ENCODE data around the gene IL12RB1. TPM values are rescaled to one million over a fixed set of nuclear protein-coding genes. Genes with fewer than 3 reads are reported as not detected.

The IL12RB1 gene
- total RNA-seq, 1 experiment from 2014 or later = not detected

GRCh38 chr19:18114483-18114882 lies 27.7 kb upstream of the IL12RB1 start:
- ATAC-seq (no peak), DNase-seq (ENCODE audit: low read depth, low spot score) (no peak)
- Histone ChIP-seq H2AFZ (ENCODE audit: low read depth, low read length, poor library complexity, severe bottlenecking) (no peak overlapping the region), H3K9ac (ENCODE audit: low read length) (no peak overlapping the region), H3K4me1 (ENCODE audit: control insufficient read depth in 1 of 2, insufficient read depth in 2 of 2, low read length in 2 of 2) (peaks cover 19 to 38% of the 10 kb centered on the region in 2 experiments), H3K27me3 (ENCODE audit: insufficient read depth, low read length) (no peaks in the 10 kb centered on the region), H3K36me3 (ENCODE audit: control insufficient read depth in 1 of 2, insufficient read depth in 2 of 2, low read length in 2 of 2) (peaks cover 0 to 3% of the 10 kb centered on the region in 2 experiments; a peak in 1 of 4 replicates), H3K4me3 (replicated peaks in 1 of 2; ENCODE audit: low read depth in 1 of 2, low read length in 2 of 2) (no peak overlapping the region), H3K9me2 (ENCODE audit: insufficient read depth) (no peaks in the 10 kb centered on the region), H4K20me1 (ENCODE audit: insufficient read depth) (no peaks in the 10 kb centered on the region), H3K27ac (ENCODE audit: low read depth, low read length) (no peak overlapping the region), H3K9me3 (ENCODE audit: control insufficient read depth in 1 of 2, insufficient read depth in 1 of 2, low read depth in 1 of 2, low read length in 2 of 2) (no peaks in the 10 kb centered on the region), H3K79me2 (ENCODE audit: insufficient read depth, low read length) (peaks cover 11% of the 10 kb centered on the region; the same call in 1 of the 2 replicates), H3K4me2 (ENCODE audit: low read length) (no peak overlapping the region)
- ChIA-PET CTCF (interaction anchor here (1.8 kb wide), 1 partner anchor 141 kb away, joined by 10 read pairs; a partner anchor contains a TSS), RAD21 (ENCODE audit: low non-redundant PET in 1 of 2, low total read pairs in 2 of 2, uncharacterized antibody in 2 of 2, unreplicated experiment in 2 of 2) (no interaction called here), POLR2A (no interaction called here)
- BruUV-seq (replicated peaks) = no TSS peak
- intact Hi-C loops (cut with micrococcal nuclease) = no loop called here
- TF ChIP-seq CTCF (IDR thresholded peaks at IDR 0.05 in 2 of 3, conservative IDR thresholded peaks at IDR 0.05 in 1 of 3; ENCODE audit: borderline replicate concordance in 1 of 3, insufficient read depth in 1 of 3, low read depth in 2 of 3, low read length in 2 of 3) (no peak), CEBPB (IDR thresholded peaks at IDR 0.05; ENCODE audit: low read depth) (no peak), SP1 (IDR thresholded peaks at IDR 0.05; ENCODE audit: low read depth) (no peak), ZFX (IDR thresholded peaks at IDR 0.05) (no peak), MAX (IDR thresholded peaks at IDR 0.05) (no peak), ZNF274 (IDR thresholded peaks at IDR 0.05; ENCODE audit: low read depth, low read length) (no peak), POLR2AphosphoS5 (IDR thresholded peaks at IDR 0.05; ENCODE audit: low read depth, low read length) (no peak), EGR1 (IDR thresholded peaks at IDR 0.05; ENCODE audit: low read depth) (no peak), ZBTB33 (IDR thresholded peaks at IDR 0.05; ENCODE audit: extremely low read depth, insufficient replicate concordance, low read length) (no peak), JUND (IDR thresholded peaks at IDR 0.05) (no peak), YY1 (IDR thresholded peaks at IDR 0.05; ENCODE audit: extremely low read depth, insufficient replicate concordance, low read depth, low read length) (no peak), EZH2phosphoT487 (IDR thresholded peaks at IDR 0.05; ENCODE audit: borderline replicate concordance) (no peak), SRF (IDR thresholded peaks at IDR 0.05; ENCODE audit: low read depth) (no peak), POLR2A (IDR thresholded peaks at IDR 0.05; ENCODE audit: borderline replicate concordance, extremely low read depth, insufficient read depth, insufficient read length) (no peak), CBX3 (IDR thresholded peaks at IDR 0.05; ENCODE audit: low read depth) (no peak), RAD21 (IDR thresholded peaks at IDR 0.05; ENCODE audit: low read depth) (no peak), EZH2 (IDR thresholded peaks at IDR 0.05) (no peak)

Data from HCT116 (cell line).